Caco-2 (cell line): ENCODE data around the gene GTF3C6. TPM values are rescaled to one million over a fixed set of nuclear protein-coding genes. Genes with fewer than 3 reads are reported as not detected.
"Not testable (repeated sequence)": the region's sequence is repeated elsewhere in the genome, so short reads cannot be mapped to it uniquely, and the experiment has no call there.

Source experiments
- BruUV-seq: library from RNA; stranded (reverse); fragments of 400-500 nt; replicated peaks from 2 replicates; lab custom pipeline; 2021; lab: Mats Ljungman, UMichigan
- CTCF ChIA-PET: fragments of 300-600 bp; sonication (Branson Sonifier 250); formaldehyde crosslinking; loops from one replicate; lab custom pipeline; 2022; ENCODE audit warnings: antibody characterized with exemption; lab: Charles Lee
- POLR2A ChIA-PET: fragments of 300-600 bp; sonication (Branson Sonifier 250); formaldehyde crosslinking; loops from one replicate; lab custom pipeline; 2022; ENCODE audit warnings: antibody characterized with exemption; lab: Charles Lee
- DNase-seq, 2 experiments: peaks; one replicate each; pipeline versions ENCODE4 v3.0.0 to v3.0.0-alpha.2; 2020 to 2022
- H3K27me3 ChIP-seq: replicated peaks from 2 replicates; pipeline ENCODE4 v1.6.0; 2011; ENCODE audit warnings: low read length; ENCODE audit not compliant: control insufficient read depth, insufficient read depth
- H3K36me3 ChIP-seq: 2 replicates; pipeline ENCODE4 v1.5.1; 2011; ENCODE audit warnings: low read length; ENCODE audit not compliant: control insufficient read depth, insufficient read depth
- H3K4me1 ChIP-seq: fragments of 250-450 bp; sonication (Bioruptor Pico); 2 replicates; pipeline ENCODE4 v1.5.1; 2020; ENCODE audit warnings: mild to moderate bottlenecking
- H3K4me3 ChIP-seq: 2 replicates; pipeline ENCODE4 v1.5.1; 2011; ENCODE audit warnings: low read depth, mild to moderate bottlenecking, control low read depth, low read length
- H3K9me3 ChIP-seq: fragments of 250-450 bp; sonication (Bioruptor Pico); 2 replicates; pipeline ENCODE4 v1.5.1; 2020; ENCODE audit warnings: mild to moderate bottlenecking, moderate library complexity
- H3K27ac Mint-ChIP-seq: one replicate; pipeline ENCODE4 v1.8.0; 2022; ENCODE audit warnings: mixed read lengths; ENCODE audit not compliant: unreplicated experiment
- H3K27me3 Mint-ChIP-seq: one replicate; pipeline ENCODE4 v1.8.0; 2022; ENCODE audit warnings: mixed read lengths; ENCODE audit not compliant: insufficient read depth, unreplicated experiment
- H3K36me3 Mint-ChIP-seq: one replicate; pipeline ENCODE4 v1.8.0; 2022; ENCODE audit warnings: mild to moderate bottlenecking, mixed read lengths; ENCODE audit not compliant: insufficient read depth, unreplicated experiment
- H3K4me1 Mint-ChIP-seq: one replicate; pipeline ENCODE4 v1.8.0; 2022; ENCODE audit warnings: low read depth, mixed read lengths; ENCODE audit not compliant: unreplicated experiment
- H3K4me3 Mint-ChIP-seq: one replicate; pipeline ENCODE4 v1.8.0; 2022; ENCODE audit warnings: mild to moderate bottlenecking, moderate library complexity, mixed read lengths; ENCODE audit not compliant: unreplicated experiment
- H3K9me3 Mint-ChIP-seq: one replicate; pipeline ENCODE4 v1.8.0; 2022; ENCODE audit warnings: mixed read lengths; ENCODE audit not compliant: unreplicated experiment
- CTCF ChIP-seq, 2 experiments: fragments of 200-600 bp in 1 of 2; IDR thresholded peaks; 1 replicate in 1 of 2; 2 replicates in 1 of 2; pipeline versions ENCODE4 v1.5.1 to v1.8.0; 2011 to 2022; ENCODE audit warnings: antibody characterized with exemption in 1 of 2, control low read depth in 1 of 2, inconsistent platforms in 1 of 2, low read depth in 1 of 2, low read length in 1 of 2, mild to moderate bottlenecking in 1 of 2, moderate library complexity in 1 of 2; ENCODE audit not compliant: insufficient read depth in 1 of 2, severe bottlenecking in 1 of 2, unreplicated experiment in 1 of 2
- intact Hi-C: fragments of 100-400 bp; cut with micrococcal nuclease; formaldehyde crosslinking; loops from one replicate; pipeline ENCODE4 v1.10.0; 2022; ENCODE audit not compliant: unreplicated experiment
- total RNA-seq: library from RNA; stranded (reverse); gene quantifications from 2 replicates; pipeline ENCODE4 v1.2.3, GENCODE V29; 2022

GTF3C6 gene
- total RNA-seq, 1 experiment from 2014 or later, result 114 TPM

DNA sequence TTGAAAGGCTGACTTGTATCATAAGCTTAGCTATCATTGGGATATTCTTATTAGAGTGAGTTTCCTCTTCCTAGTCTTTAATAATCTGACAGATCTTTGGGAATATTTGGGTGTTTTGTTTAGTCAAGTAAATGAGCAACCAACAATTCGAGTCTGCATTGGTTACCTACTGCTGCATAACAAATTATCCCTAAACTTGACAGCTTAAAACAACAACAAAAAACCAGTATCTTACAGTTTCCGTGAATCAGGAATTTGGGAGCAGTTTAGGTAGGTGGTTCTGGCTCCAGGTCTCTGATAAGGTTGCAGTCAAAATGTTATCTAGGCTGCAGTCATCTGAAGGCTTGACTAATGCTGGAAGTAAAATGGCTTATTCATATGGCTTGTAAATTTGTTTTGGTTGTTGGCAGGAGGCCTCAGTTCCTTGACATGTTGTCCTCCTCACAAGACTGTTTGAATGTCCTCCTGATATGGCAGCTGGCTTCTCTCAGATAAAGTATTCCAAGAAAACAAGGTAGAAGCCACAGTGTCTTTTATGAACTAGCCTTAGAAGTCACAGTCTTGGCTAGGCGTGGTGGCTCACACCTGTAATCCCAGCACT is 7.2 kb downstream of the GTF3C6 start:
- Histone ChIP-seq H3K27me3 (no peaks in the 10 kb centered on the region), H3K9me3 (no peaks in the 10 kb centered on the region), H3K4me1 (no peaks in the 10 kb centered on the region), H3K36me3 (peaks cover 2% of the 10 kb centered on the region), H3K4me3 (no peak overlapping the region)
- Mint-ChIP-seq H3K9me3 (no peaks in the 10 kb centered on the region), H3K27ac (no peak overlapping the region), H3K4me1 (peaks cover 8% of the 10 kb centered on the region), H3K4me3 (no peak overlapping the region), H3K27me3 (no peaks in the 10 kb centered on the region), H3K36me3 (peaks cover 76% of the 10 kb centered on the region)
- DNase-seq, result no peak
- POLR2A ChIA-PET, result no interaction called here
- CTCF ChIA-PET, result no interaction called here
- BruUV-seq, result no TSS peak
- intact Hi-C loops, result no loop called here
- TF ChIP-seq CTCF (IDR thresholded peaks at IDR 0.05; ENCODE audit: insufficient read depth in 1 of 2, low read depth in 1 of 2, low read length in 1 of 2, severe bottlenecking in 1 of 2, unreplicated experiment in 1 of 2), result no peak

DNA sequence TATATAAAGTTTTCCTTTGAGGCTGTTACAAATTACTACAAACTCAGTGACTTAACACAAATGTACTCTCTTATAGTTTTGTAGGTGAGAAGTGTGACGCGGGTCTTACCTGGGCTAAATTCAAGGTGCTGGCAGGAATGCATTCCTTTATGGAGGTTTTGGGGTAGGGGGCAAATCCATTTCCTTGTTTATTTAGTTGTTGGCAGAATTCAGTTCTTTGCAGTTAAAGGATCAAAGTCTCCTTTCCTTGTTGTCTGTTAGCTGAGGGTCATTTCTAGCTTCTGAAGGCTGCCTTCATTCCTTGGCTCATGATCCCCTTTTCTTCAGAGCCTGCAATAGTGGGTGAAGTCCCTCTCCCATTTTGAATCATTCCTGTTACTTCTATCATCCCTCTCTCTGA is 10.2 kb downstream of the GTF3C6 start:
- H3K36me3 ChIP-seq, intact Hi-C loops, H3K4me3 Mint-ChIP-seq, H3K4me1 ChIP-seq, H3K9me3 ChIP-seq, BruUV-seq, H3K9me3 Mint-ChIP-seq, H3K4me3 ChIP-seq, DNase-seq, H3K4me1 Mint-ChIP-seq, CTCF ChIA-PET, H3K27me3 ChIP-seq, H3K27me3 Mint-ChIP-seq, POLR2A ChIA-PET: not testable (repeated sequence)
- Mint-ChIP-seq H3K36me3 (peaks cover 50% of the 10 kb centered on the region), H3K27ac (peak overlapping the region; percentile 15)

DNA sequence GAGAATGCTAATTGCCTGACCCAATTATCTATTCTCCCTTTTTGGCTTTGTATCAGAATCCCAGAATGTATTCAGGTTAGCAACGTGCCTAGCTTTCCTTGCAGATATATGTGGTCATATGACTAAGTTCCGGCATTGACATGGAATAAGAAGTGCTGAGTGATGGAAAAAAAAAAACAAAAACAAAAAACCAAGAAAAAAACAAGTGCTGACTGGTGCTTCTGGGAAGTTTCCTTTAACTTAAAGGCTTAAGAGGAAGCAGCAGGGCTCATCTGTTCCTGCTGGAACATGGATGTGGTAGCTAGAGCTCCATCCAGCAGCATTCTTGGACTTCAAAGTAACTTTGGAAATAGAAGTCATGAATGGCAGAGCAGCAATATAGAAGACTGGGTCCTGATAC is 13.0 kb downstream of the GTF3C6 start:
- no TSS peak for BruUV-seq
- Mint-ChIP-seq H3K4me3 (no peak overlapping the region), H3K27ac (no peak overlapping the region), H3K9me3 (no peaks in the 10 kb centered on the region), H3K36me3 (peaks cover 26% of the 10 kb centered on the region), H3K27me3 (no peaks in the 10 kb centered on the region), H3K4me1 (peaks cover 8% of the 10 kb centered on the region)
- POLR2A ChIA-PET, result no interaction called here
- CTCF ChIA-PET, result no interaction called here
- intact Hi-C loops, result no loop called here
- no peak overlapping the region for H3K4me3 ChIP-seq
- no peak for DNase-seq
- no peaks in the 10 kb centered on the region for H3K9me3 ChIP-seq
- no peaks in the 10 kb centered on the region for H3K27me3 ChIP-seq
- no peaks in the 10 kb centered on the region for H3K4me1 ChIP-seq
- no peaks in the 10 kb centered on the region; the same call in 1 of the 2 replicates for H3K36me3 ChIP-seq
- TF ChIP-seq CTCF (IDR thresholded peaks at IDR 0.05; ENCODE audit: insufficient read depth in 1 of 2, low read depth in 1 of 2, low read length in 1 of 2, severe bottlenecking in 1 of 2, unreplicated experiment in 1 of 2), result no peak
